DMS53 treated with DMSO at 0.1 percent for 48 hours (cell line): Measurements from ENCODE around the gene EXOC6B.

ENCODE experiments used
- DNase-seq: peaks from one replicate; lab custom pipeline; 2025; ENCODE audit not compliant: unreplicated experiment; lab: John Stamatoyannopoulos, UW

The EXOC6B gene

GRCh38 chr2:72830273-72830672 lies 4.4 kb upstream of the EXOC6B start:
- no peak for DNase-seq

GRCh38 chr2:72828840-72829507 lies 3.1 kb upstream of the EXOC6B start:
- DNase-seq: no peak

GRCh38 chr2:72827966-72828646 lies 2.3 kb upstream of the EXOC6B start:
- DNase-seq: no peak

GRCh38 chr2:72827487-72827886 lies 1.7 kb upstream of the EXOC6B start:
- no peak for DNase-seq

- no peak for DNase-seq
Observed at GRCh38 chr2:72826156-72826477, 284 bp upstream of the EXOC6B start.

GRCh38 chr2:72824224-72824842 lies 1.5 kb downstream of the EXOC6B start:
- DNase-seq: no peak

- DNase-seq: no peak
Observed at GRCh38 chr2:72822794-72823193, 3.0 kb downstream of the EXOC6B start.

GRCh38 chr2:72821983-72822382 lies 3.9 kb downstream of the EXOC6B start:
- DNase-seq: no peak

- no peak for DNase-seq
Observed at GRCh38 chr2:72821118-72821517, 4.7 kb downstream of the EXOC6B start.

- no peak for DNase-seq
Observed at GRCh38 chr2:72819501-72819900, 6.3 kb downstream of the EXOC6B start.

GRCh38 chr2:72815655-72816278 lies 10.1 kb downstream of the EXOC6B start:
- no peak for DNase-seq

GRCh38 chr2:72813841-72814240 lies 12.0 kb downstream of the EXOC6B start:
- no peak for DNase-seq

GRCh38 chr2:72810165-72810564 lies 15.7 kb downstream of the EXOC6B start:
- no peak for DNase-seq

GRCh38 chr2:72809095-72809494 lies 16.7 kb downstream of the EXOC6B start:
- no peak for DNase-seq

- no peak for DNase-seq
Observed at GRCh38 chr2:72806280-72806945, 19.4 kb downstream of the EXOC6B start.

GRCh38 chr2:72803626-72804320 lies 22.1 kb downstream of the EXOC6B start:
- no peak for DNase-seq

GRCh38 chr2:72803151-72803550 lies 22.7 kb downstream of the EXOC6B start:
- DNase-seq: no peak

- no peak for DNase-seq
Observed at GRCh38 chr2:72800492-72800891, 25.3 kb downstream of the EXOC6B start.

- DNase-seq: no peak
Observed at GRCh38 chr2:72797740-72798139, 28.1 kb downstream of the EXOC6B start.

- DNase-seq: no peak
Observed at GRCh38 chr2:72796766-72797165, 29.1 kb downstream of the EXOC6B start.

- no peak for DNase-seq
Observed at GRCh38 chr2:72794572-72794971, 31.3 kb downstream of the EXOC6B start.
